HEK293 (cell line): ENCODE data around the gene PSD2.

ENCODE experiments used
- BCL11A ChIP-seq: fragments of 450-650 bp; formaldehyde crosslinking; IDR thresholded peaks from 2 replicates; pipeline ENCODE4 v1.5.1; 2016; ENCODE audit warnings: low read depth, missing biosample characterization, missing genetic modification characterization
- EGR2 ChIP-seq: fragments of 450-650 bp; formaldehyde crosslinking; IDR thresholded peaks from 2 replicates; pipeline ENCODE4 v1.5.1; 2016; ENCODE audit warnings: low read depth, missing biosample characterization, missing genetic modification characterization
- GLIS2 ChIP-seq: fragments of 450-650 bp; formaldehyde crosslinking; IDR thresholded peaks from 2 replicates; pipeline ENCODE4 v1.5.1; 2016; ENCODE audit warnings: missing biosample characterization, missing genetic modification characterization
- KLF8 ChIP-seq: fragments of 450-650 bp; formaldehyde crosslinking; IDR thresholded peaks from 2 replicates; pipeline ENCODE4 v1.5.1; 2016; ENCODE audit warnings: missing biosample characterization, missing genetic modification characterization
- MYNN ChIP-seq: fragments of 450-650 bp; formaldehyde crosslinking; IDR thresholded peaks from 2 replicates; pipeline ENCODE4 v1.5.1; 2016; ENCODE audit warnings: missing biosample characterization, missing genetic modification characterization, borderline replicate concordance
- SP7 ChIP-seq: fragments of 450-650 bp; formaldehyde crosslinking; IDR thresholded peaks from 2 replicates; pipeline ENCODE4 v1.5.1; 2016; ENCODE audit warnings: missing biosample characterization, missing genetic modification characterization
- ZBTB48 ChIP-seq: fragments of 450-650 bp; formaldehyde crosslinking; IDR thresholded peaks from 2 replicates; pipeline ENCODE4 v1.5.1; 2016; ENCODE audit warnings: missing biosample characterization, missing genetic modification characterization
- ZEB2 ChIP-seq: fragments of 450-650 bp; formaldehyde crosslinking; IDR thresholded peaks from 2 replicates; pipeline ENCODE4 v1.5.1; 2016; ENCODE audit warnings: missing biosample characterization, missing genetic modification characterization
- ZFP37 ChIP-seq: fragments of 450-650 bp; formaldehyde crosslinking; IDR thresholded peaks from 2 replicates; pipeline ENCODE4 v1.5.1; 2016; ENCODE audit warnings: missing biosample characterization, missing genetic modification characterization
- ZFP69B ChIP-seq: fragments of 450-650 bp; formaldehyde crosslinking; IDR thresholded peaks from 2 replicates; pipeline ENCODE4 v1.5.1; 2016; ENCODE audit warnings: missing biosample characterization, missing genetic modification characterization
- ZNF121 ChIP-seq: fragments of 450-650 bp; formaldehyde crosslinking; IDR thresholded peaks from 2 replicates; pipeline ENCODE4 v1.5.1; 2016; ENCODE audit warnings: missing biosample characterization, missing genetic modification characterization
- ZNF223 ChIP-seq: fragments of 450-650 bp; formaldehyde crosslinking; IDR thresholded peaks from 2 replicates; pipeline ENCODE4 v1.5.1; 2016; ENCODE audit warnings: missing biosample characterization, missing genetic modification characterization
- ZNF311 ChIP-seq: fragments of 450-650 bp; formaldehyde crosslinking; IDR thresholded peaks from 2 replicates; pipeline ENCODE4 v1.5.1; 2017; ENCODE audit warnings: missing biosample characterization, missing genetic modification characterization, borderline replicate concordance
- ZNF341 ChIP-seq: fragments of 450-650 bp; formaldehyde crosslinking; IDR thresholded peaks from 2 replicates; pipeline ENCODE4; 2016; ENCODE audit warnings: low read depth, missing biosample characterization, missing genetic modification characterization
- ZNF391 ChIP-seq: fragments of 450-650 bp; formaldehyde crosslinking; IDR thresholded peaks from 2 replicates; pipeline ENCODE4 v1.5.1; 2016; ENCODE audit warnings: low read depth, missing biosample characterization, missing genetic modification characterization, borderline replicate concordance
- ZNF394 ChIP-seq: fragments of 450-650 bp; formaldehyde crosslinking; IDR thresholded peaks from 2 replicates; pipeline ENCODE4 v1.5.1; 2016; ENCODE audit warnings: missing biosample characterization, missing genetic modification characterization, mild to moderate bottlenecking, moderate library complexity, borderline replicate concordance
- ZNF501 ChIP-seq: fragments of 450-650 bp; formaldehyde crosslinking; IDR thresholded peaks from 2 replicates; pipeline ENCODE4 v1.5.1; 2016; ENCODE audit warnings: missing biosample characterization, missing genetic modification characterization
- ZNF510 ChIP-seq: fragments of 450-650 bp; formaldehyde crosslinking; IDR thresholded peaks from 2 replicates; pipeline ENCODE4 v1.5.1; 2018; ENCODE audit warnings: mild to moderate bottlenecking, missing genetic modification characterization, missing biosample characterization; ENCODE audit not compliant: insufficient replicate concordance
- ZNF514 ChIP-seq: fragments of 450-650 bp; formaldehyde crosslinking; IDR thresholded peaks from 2 replicates; pipeline ENCODE4 v1.5.1; 2016; ENCODE audit warnings: missing biosample characterization, missing genetic modification characterization
- ZNF549 ChIP-seq: fragments of 450-650 bp; IDR thresholded peaks from 2 replicates; pipeline ENCODE4 v1.5.1; 2018; ENCODE audit warnings: missing biosample characterization, missing genetic modification characterization, mild to moderate bottlenecking, inconsistent platforms, moderate library complexity
- ZNF600 ChIP-seq: fragments of 450-650 bp; formaldehyde crosslinking; IDR thresholded peaks from 2 replicates; pipeline ENCODE4 v1.5.1; 2016; ENCODE audit warnings: missing biosample characterization, missing genetic modification characterization
- ZNF660 ChIP-seq: fragments of 450-650 bp; IDR thresholded peaks from 2 replicates; pipeline ENCODE4 v1.5.1; 2018; ENCODE audit warnings: missing biosample characterization, mild to moderate bottlenecking, missing genetic modification characterization
- ZNF670 ChIP-seq: fragments of 450-650 bp; formaldehyde crosslinking; IDR thresholded peaks from 2 replicates; pipeline ENCODE4 v1.5.1; 2016; ENCODE audit warnings: missing biosample characterization, missing genetic modification characterization, low read depth
- ZSCAN16 ChIP-seq: fragments of 450-650 bp; formaldehyde crosslinking; IDR thresholded peaks from 2 replicates; pipeline ENCODE4 v1.5.1; 2016; ENCODE audit warnings: missing biosample characterization, missing genetic modification characterization
- TF ChIP-seq, protein P1 (sequence below): fragments of 450-650 bp; formaldehyde crosslinking; IDR thresholded peaks from 2 replicates; pipeline ENCODE4 v1.5.1; 2017; ENCODE audit warnings: missing biosample characterization, mild to moderate bottlenecking, missing genetic modification characterization, moderate library complexity
- TF ChIP-seq, protein P2 (sequence below): fragments of 450-650 bp; formaldehyde crosslinking; IDR thresholded peaks from 2 replicates; pipeline ENCODE4 v1.5.1; 2016; ENCODE audit warnings: missing biosample characterization, missing genetic modification characterization
- TF ChIP-seq, protein P3 (sequence below): fragments of 450-650 bp; IDR thresholded peaks from 2 replicates; pipeline ENCODE4 v1.5.1; 2018; ENCODE audit warnings: missing biosample characterization, missing genetic modification characterization
- TF ChIP-seq, protein P4 (sequence below): fragments of 450-650 bp; formaldehyde crosslinking; IDR thresholded peaks from 2 replicates; pipeline ENCODE4 v1.5.1; 2016; ENCODE audit warnings: missing biosample characterization, missing genetic modification characterization
- TF ChIP-seq, protein P5 (sequence below): fragments of 450-650 bp; formaldehyde crosslinking; optimal IDR thresholded peaks from 2 replicates; pipeline ENCODE3; 2016; ENCODE audit warnings: missing biosample characterization, mild to moderate bottlenecking, missing genetic modification characterization

The PSD2 gene

DNA sequence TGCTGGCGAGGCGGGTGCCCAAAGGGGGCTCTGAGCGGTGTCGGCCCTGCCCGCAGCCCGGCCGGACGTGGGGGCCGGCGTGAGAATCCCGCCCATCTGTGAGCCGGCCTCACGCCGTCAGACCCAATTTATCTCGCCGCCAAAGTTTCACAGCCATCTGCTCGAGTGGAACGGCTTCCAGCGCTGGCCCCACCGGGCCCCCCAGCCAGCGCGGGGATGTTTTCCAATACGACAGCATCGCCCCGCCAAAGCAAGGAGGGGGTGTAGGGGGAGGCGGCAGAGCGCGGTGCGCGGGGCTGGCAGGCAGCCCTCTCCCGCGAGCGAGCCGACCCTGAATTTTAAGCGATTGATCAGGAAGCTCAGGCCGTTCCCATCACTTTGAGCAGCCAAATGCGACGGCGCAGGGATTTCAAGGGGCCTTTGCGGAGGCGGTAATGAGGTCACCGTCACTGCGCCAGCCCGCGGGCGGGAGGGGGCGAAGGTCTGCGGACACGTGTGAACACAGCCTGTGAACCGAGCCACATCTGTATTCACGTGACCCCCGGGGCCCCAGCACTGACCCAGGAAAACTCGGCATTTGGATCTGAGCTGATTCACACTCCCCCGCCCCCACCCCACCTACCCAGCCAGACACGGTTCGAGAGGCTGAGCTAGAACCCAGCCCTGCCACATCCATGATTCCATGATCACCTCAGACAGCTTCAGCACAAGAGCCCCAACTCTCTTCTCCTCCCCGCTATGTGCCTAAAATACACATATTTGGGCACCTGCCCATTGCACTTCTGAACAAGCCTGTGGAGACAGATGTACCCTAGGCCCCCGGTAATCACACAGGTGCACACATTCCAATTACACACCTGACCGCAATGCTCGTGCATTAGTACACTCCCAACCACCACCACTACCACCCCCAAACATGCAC, 47.8 kb upstream of the PSD2 start (continued):
- TF ChIP-seq, protein P1, sequence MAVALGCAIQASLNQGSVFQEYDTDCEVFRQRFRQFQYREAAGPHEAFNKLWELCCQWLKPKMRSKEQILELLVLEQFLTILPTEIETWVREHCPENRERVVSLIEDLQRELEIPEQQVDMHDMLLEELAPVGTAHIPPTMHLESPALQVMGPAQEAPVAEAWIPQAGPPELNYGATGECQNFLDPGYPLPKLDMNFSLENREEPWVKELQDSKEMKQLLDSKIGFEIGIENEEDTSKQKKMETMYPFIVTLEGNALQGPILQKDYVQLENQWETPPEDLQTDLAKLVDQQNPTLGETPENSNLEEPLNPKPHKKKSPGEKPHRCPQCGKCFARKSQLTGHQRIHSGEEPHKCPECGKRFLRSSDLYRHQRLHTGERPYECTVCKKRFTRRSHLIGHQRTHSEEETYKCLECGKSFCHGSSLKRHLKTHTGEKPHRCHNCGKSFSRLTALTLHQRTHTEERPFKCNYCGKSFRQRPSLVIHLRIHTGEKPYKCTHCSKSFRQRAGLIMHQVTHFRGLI (tag by site-specific recombination), result 0 out of 2 replicates have a peak, but pooled peaks have one; percentile 20
- TF ChIP-seq ZNF660 (peak; percentile 49; the same call in 1 of the 2 replicates), ZBTB48 (tag by site-specific recombination) (peak; percentile 35; the same call in 1 of the 2 replicates), ZNF341 (tag by site-specific recombination) (peak; percentile 76), GLIS2 (tag by site-specific recombination) (peak; percentile 36), SP7 (peak; percentile 34), ZNF501 (tag by site-specific recombination) (0 out of 2 replicates have a peak, but pooled peaks have one; percentile 16), ZFP69B (peak; percentile 95), ZNF223 (no peak; the same call in 1 of the 2 replicates), EGR2 (tag by site-specific recombination) (peak; percentile 96), MYNN (tag by site-specific recombination) (0 out of 2 replicates have a peak, but pooled peaks have one; percentile 12), ZNF600 (0 out of 2 replicates have a peak, but pooled peaks have one; percentile 11), ZSCAN16 (tag by site-specific recombination) (no peak), ZNF121 (no peak), ZEB2 (tag by site-specific recombination) (peak; percentile 83), KLF8 (tag by site-specific recombination) (peak; percentile 51; the same call in 1 of the 2 replicates), BCL11A (tag by site-specific recombination) (peak; percentile 94), ZFP37 (0 out of 2 replicates have a peak, but pooled peaks have one; percentile 17), ZNF510 (no peak), ZNF394 (tag by site-specific recombination) (no peak; the same call in 1 of the 2 replicates), ZNF311 (tag by site-specific recombination) (no peak), ZNF549 (no peak), ZNF514 (tag by site-specific recombination) (no peak), ZNF391 (peak; percentile 81; the same call in 1 of the 2 replicates), ZNF670 (tag by site-specific recombination) (no peak)
- TF ChIP-seq, protein P2, sequence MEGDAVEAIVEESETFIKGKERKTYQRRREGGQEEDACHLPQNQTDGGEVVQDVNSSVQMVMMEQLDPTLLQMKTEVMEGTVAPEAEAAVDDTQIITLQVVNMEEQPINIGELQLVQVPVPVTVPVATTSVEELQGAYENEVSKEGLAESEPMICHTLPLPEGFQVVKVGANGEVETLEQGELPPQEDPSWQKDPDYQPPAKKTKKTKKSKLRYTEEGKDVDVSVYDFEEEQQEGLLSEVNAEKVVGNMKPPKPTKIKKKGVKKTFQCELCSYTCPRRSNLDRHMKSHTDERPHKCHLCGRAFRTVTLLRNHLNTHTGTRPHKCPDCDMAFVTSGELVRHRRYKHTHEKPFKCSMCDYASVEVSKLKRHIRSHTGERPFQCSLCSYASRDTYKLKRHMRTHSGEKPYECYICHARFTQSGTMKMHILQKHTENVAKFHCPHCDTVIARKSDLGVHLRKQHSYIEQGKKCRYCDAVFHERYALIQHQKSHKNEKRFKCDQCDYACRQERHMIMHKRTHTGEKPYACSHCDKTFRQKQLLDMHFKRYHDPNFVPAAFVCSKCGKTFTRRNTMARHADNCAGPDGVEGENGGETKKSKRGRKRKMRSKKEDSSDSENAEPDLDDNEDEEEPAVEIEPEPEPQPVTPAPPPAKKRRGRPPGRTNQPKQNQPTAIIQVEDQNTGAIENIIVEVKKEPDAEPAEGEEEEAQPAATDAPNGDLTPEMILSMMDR (tag by site-specific recombination), result no peak
- TF ChIP-seq, protein P3, sequence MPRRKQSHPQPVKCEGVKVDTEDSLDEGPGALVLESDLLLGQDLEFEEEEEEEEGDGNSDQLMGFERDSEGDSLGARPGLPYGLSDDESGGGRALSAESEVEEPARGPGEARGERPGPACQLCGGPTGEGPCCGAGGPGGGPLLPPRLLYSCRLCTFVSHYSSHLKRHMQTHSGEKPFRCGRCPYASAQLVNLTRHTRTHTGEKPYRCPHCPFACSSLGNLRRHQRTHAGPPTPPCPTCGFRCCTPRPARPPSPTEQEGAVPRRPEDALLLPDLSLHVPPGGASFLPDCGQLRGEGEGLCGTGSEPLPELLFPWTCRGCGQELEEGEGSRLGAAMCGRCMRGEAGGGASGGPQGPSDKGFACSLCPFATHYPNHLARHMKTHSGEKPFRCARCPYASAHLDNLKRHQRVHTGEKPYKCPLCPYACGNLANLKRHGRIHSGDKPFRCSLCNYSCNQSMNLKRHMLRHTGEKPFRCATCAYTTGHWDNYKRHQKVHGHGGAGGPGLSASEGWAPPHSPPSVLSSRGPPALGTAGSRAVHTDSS, result no peak
- TF ChIP-seq, protein P4, sequence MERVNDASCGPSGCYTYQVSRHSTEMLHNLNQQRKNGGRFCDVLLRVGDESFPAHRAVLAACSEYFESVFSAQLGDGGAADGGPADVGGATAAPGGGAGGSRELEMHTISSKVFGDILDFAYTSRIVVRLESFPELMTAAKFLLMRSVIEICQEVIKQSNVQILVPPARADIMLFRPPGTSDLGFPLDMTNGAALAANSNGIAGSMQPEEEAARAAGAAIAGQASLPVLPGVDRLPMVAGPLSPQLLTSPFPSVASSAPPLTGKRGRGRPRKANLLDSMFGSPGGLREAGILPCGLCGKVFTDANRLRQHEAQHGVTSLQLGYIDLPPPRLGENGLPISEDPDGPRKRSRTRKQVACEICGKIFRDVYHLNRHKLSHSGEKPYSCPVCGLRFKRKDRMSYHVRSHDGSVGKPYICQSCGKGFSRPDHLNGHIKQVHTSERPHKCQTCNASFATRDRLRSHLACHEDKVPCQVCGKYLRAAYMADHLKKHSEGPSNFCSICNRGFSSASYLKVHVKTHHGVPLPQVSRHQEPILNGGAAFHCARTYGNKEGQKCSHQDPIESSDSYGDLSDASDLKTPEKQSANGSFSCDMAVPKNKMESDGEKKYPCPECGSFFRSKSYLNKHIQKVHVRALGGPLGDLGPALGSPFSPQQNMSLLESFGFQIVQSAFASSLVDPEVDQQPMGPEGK, result peak; percentile 22
- TF ChIP-seq, protein P5, sequence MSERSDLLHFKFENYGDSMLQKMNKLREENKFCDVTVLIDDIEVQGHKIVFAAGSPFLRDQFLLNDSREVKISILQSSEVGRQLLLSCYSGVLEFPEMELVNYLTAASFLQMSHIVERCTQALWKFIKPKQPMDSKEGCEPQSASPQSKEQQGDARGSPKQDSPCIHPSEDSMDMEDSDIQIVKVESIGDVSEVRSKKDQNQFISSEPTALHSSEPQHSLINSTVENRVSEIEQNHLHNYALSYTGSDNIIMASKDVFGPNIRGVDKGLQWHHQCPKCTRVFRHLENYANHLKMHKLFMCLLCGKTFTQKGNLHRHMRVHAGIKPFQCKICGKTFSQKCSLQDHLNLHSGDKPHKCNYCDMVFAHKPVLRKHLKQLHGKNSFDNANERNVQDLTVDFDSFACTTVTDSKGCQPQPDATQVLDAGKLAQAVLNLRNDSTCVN (tag by site-specific recombination), result peak; percentile 58
